Ectodermal cell (in vitro differentiated cells): Measurements from ENCODE around the gene LRRC74B.

Experiments used
- H3K27ac ChIP-seq: 2 replicates; pipeline ENCODE4 v1.7.0; 2013; ENCODE audit warnings: mild to moderate bottlenecking, low read depth, low read length; ENCODE audit not compliant: insufficient read depth, poor library complexity, severe bottlenecking
- H3K27me3 ChIP-seq: 2 replicates; pipeline ENCODE4 v1.7.0; 2013; ENCODE audit warnings: mild to moderate bottlenecking, low read length; ENCODE audit not compliant: insufficient read depth, control insufficient read depth, poor library complexity, severe bottlenecking
- H3K36me3 ChIP-seq: one replicate; pipeline ENCODE4 v1.7.0; 2013; ENCODE audit warnings: low read length; ENCODE audit not compliant: control insufficient read depth, insufficient read depth
- H3K4me1 ChIP-seq: one replicate; pipeline ENCODE4 v1.7.0; 2013; ENCODE audit warnings: low read length; ENCODE audit not compliant: control insufficient read depth, insufficient read depth
- H3K4me3 ChIP-seq: 2 replicates; pipeline ENCODE4 v1.7.0; 2013; ENCODE audit warnings: low read depth, low read length, control low read depth; ENCODE audit not compliant: insufficient read depth
- H3K9me3 ChIP-seq: 2 replicates; pipeline ENCODE4 v1.7.0; 2013; ENCODE audit warnings: mild to moderate bottlenecking, low read length, moderate library complexity; ENCODE audit not compliant: control insufficient read depth
- WGBS, 2 experiments: methylation state at CpG; one replicate each; pipeline ENCODE4 v1.1.7; 2013; ENCODE audit warnings: missing lambda C conversion rate in 2 of 2; 5-methylcytosine and 5-hydroxymethylcytosine counted together

The LRRC74B gene

GRCh38 chr22:21014726-21015465 lies 30.9 kb upstream of the LRRC74B start, which contains the start of gene P2RX6:
Gene P2RX6, plus strand, starts transcription at chr22:21015165. Its CDS starts 10 bp downstream, at chr22:21015175.
- no peaks in the 10 kb centered on the region for H3K36me3 ChIP-seq
- peak within 1 kb of the TSS; percentile 69 for H3K4me3 ChIP-seq
- H3K27ac ChIP-seq: peak within 1 kb of the TSS; percentile 93
- peaks cover 29% of the 10 kb centered on the region for H3K4me1 ChIP-seq
- 52 to 54% methylated on average over 12 of the region's 12 CpGs for WGBS, 2 experiments
- no peaks in the 10 kb centered on the region for H3K9me3 ChIP-seq
- H3K27me3 ChIP-seq: no peaks in the 10 kb centered on the region

GRCh38 chr22:21015466-21016006 lies 30.2 kb upstream of the LRRC74B start:
- peaks cover 29% of the 10 kb centered on the region for H3K4me1 ChIP-seq
- H3K27ac ChIP-seq: peak overlapping the region; percentile 91
- H3K27me3 ChIP-seq: no peaks in the 10 kb centered on the region
- no peaks in the 10 kb centered on the region for H3K9me3 ChIP-seq
- WGBS, 2 experiments: 81 to 82% methylated on average over 10 of the region's 10 CpGs
- peak overlapping the region; percentile 69 for H3K4me3 ChIP-seq
- no peaks in the 10 kb centered on the region for H3K36me3 ChIP-seq

- 91 to 92% methylated on average over 13 of the region's 13 CpGs for WGBS, 2 experiments
- Histone ChIP-seq H3K27me3 (no peaks in the 10 kb centered on the region), H3K27ac (no peak overlapping the region), H3K4me1 (peaks cover 29% of the 10 kb centered on the region), H3K4me3 (no peak overlapping the region), H3K9me3 (no peaks in the 10 kb centered on the region), H3K36me3 (no peaks in the 10 kb centered on the region)
These were observed 28.9 kb upstream of the LRRC74B start for GRCh38 chr22:21016644-21017420.

- no peak overlapping the region for H3K4me3 ChIP-seq
- 93 to 94% methylated on average over 4 of the region's 4 CpGs for WGBS, 2 experiments
- no peaks in the 10 kb centered on the region for H3K27me3 ChIP-seq
- no peak overlapping the region for H3K27ac ChIP-seq
- no peaks in the 10 kb centered on the region for H3K36me3 ChIP-seq
- H3K9me3 ChIP-seq: no peaks in the 10 kb centered on the region
- H3K4me1 ChIP-seq: peaks cover 20% of the 10 kb centered on the region
These were observed 27.4 kb upstream of the LRRC74B start for GRCh38 chr22:21018314-21018713.

- H3K4me3 ChIP-seq: no peak overlapping the region
- H3K9me3 ChIP-seq: no peaks in the 10 kb centered on the region
- H3K36me3 ChIP-seq: no peaks in the 10 kb centered on the region
- no peak overlapping the region for H3K27ac ChIP-seq
- WGBS, 2 experiments: 74 to 78% methylated on average over 7 of the region's 7 CpGs
- H3K27me3 ChIP-seq: no peaks in the 10 kb centered on the region
- H3K4me1 ChIP-seq: peaks cover 3% of the 10 kb centered on the region
These were observed 24.8 kb upstream of the LRRC74B start for GRCh38 chr22:21020802-21021429.

- Histone ChIP-seq H3K4me3 (no peak overlapping the region), H3K4me1 (no peaks in the 10 kb centered on the region), H3K27ac (no peak overlapping the region), H3K9me3 (no peaks in the 10 kb centered on the region), H3K27me3 (no peaks in the 10 kb centered on the region), H3K36me3 (no peaks in the 10 kb centered on the region)
- WGBS, 2 experiments: 86 to 87% methylated on average over 10 of the region's 10 CpGs
These were observed 23.2 kb upstream of the LRRC74B start for GRCh38 chr22:21022507-21022906.

- WGBS, 2 experiments: 93 to 94% methylated on average over 13 of the region's 13 CpGs
- H3K9me3 ChIP-seq: no peaks in the 10 kb centered on the region
- H3K36me3 ChIP-seq: no peaks in the 10 kb centered on the region
- no peak overlapping the region for H3K27ac ChIP-seq
- H3K4me3 ChIP-seq: no peak overlapping the region
- no peaks in the 10 kb centered on the region for H3K4me1 ChIP-seq
- no peaks in the 10 kb centered on the region for H3K27me3 ChIP-seq
These were observed 22.7 kb upstream of the LRRC74B start for GRCh38 chr22:21022955-21023614.

GRCh38 chr22:21025266-21025665 lies 20.5 kb upstream of the LRRC74B start:
- Histone ChIP-seq H3K27ac (no peak overlapping the region), H3K27me3 (peaks cover under 1% of the 10 kb centered on the region), H3K9me3 (no peaks in the 10 kb centered on the region), H3K4me1 (no peaks in the 10 kb centered on the region), H3K4me3 (no peak overlapping the region), H3K36me3 (no peaks in the 10 kb centered on the region)
- 78% methylated on average over 8 of the region's 8 CpGs for WGBS, 2 experiments

- no peaks in the 10 kb centered on the region for H3K4me1 ChIP-seq
- H3K27me3 ChIP-seq: peaks cover 9% of the 10 kb centered on the region
- H3K36me3 ChIP-seq: no peaks in the 10 kb centered on the region
- H3K27ac ChIP-seq: no peak overlapping the region
- H3K9me3 ChIP-seq: no peaks in the 10 kb centered on the region
- H3K4me3 ChIP-seq: no peak overlapping the region
- WGBS, 2 experiments: 92 to 93% methylated on average over 27 of the region's 27 CpGs
These were observed 19.7 kb upstream of the LRRC74B start for GRCh38 chr22:21025763-21026755.
